Thymus (tissue), 11 donors: ENCODE data around the gene GAREM1. TPM values are rescaled to one million over a fixed set of nuclear protein-coding genes. Genes with fewer than 3 reads are reported as not detected.

ENCODE experiments used
- DNase-seq, 9 donors: peaks; one replicate each; pipeline ENCODE4 v3.0.0-alpha.2; 2013; ENCODE audit warnings: low spot score in 9 of 9, low read depth in 6 of 9, missing footprints in 1 of 9
- H3K27ac ChIP-seq, 2 donors: one replicate each; pipeline ENCODE4 v1.5.1; 2013; ENCODE audit warnings: control low read depth in 1 of 2, low read depth in 1 of 2, low read length in 1 of 2, mild to moderate bottlenecking in 1 of 2, moderate library complexity in 1 of 2
- H3K27me3 ChIP-seq, 2 donors: one replicate each; pipeline ENCODE4 v1.5.1; 2013; ENCODE audit warnings: low read length in 1 of 2; ENCODE audit not compliant: control insufficient read depth in 2 of 2, insufficient read depth in 1 of 2
- H3K36me3 ChIP-seq, 2 donors: one replicate each; pipeline ENCODE4 v1.5.1; 2013; ENCODE audit warnings: low read length in 1 of 2, mild to moderate bottlenecking in 1 of 2, moderate library complexity in 1 of 2; ENCODE audit not compliant: control insufficient read depth in 2 of 2, insufficient read depth in 2 of 2
- H3K4me1 ChIP-seq, 2 donors: one replicate each; pipeline ENCODE4 v1.5.1; 2013; ENCODE audit warnings: low read length in 2 of 2; ENCODE audit not compliant: control insufficient read depth in 2 of 2, insufficient read depth in 2 of 2
- H3K4me3 ChIP-seq, 2 donors: one replicate each; pipeline ENCODE4 v1.5.1; 2013; ENCODE audit warnings: low read length in 2 of 2, control low read depth in 1 of 2, mild to moderate bottlenecking in 1 of 2
- H3K9me3 ChIP-seq, 2 donors: one replicate each; pipeline ENCODE4 v1.5.1; 2013; ENCODE audit warnings: low read length in 1 of 2, mild to moderate bottlenecking in 1 of 2; ENCODE audit not compliant: control insufficient read depth in 2 of 2, insufficient read depth in 1 of 2
- WGBS: extraction: QIAGEN DNeasy Blood & Tissue Kit; methylation state at CpG from one replicate; pipeline ENCODE4 v1.1.7; 2013; 5-methylcytosine and 5-hydroxymethylcytosine counted together
- polyA plus RNA-seq: library from polyadenylated mRNA; stranded (reverse); fragments of 200-250 nt; gene quantifications from one replicate; pipeline ENCODE4 v1.2.3, GENCODE V29; 2013
- total RNA-seq: library from RNA; stranded (reverse); fragments of 120-200 nt; gene quantifications from one replicate; pipeline ENCODE4 v1.2.4, GENCODE V29; 2013
- donor health status: healthy.

The GAREM1 gene
- total and polyA plus RNA-seq, 2 donors = 0.57 to 1.5 TPM

- H3K27ac ChIP-seq = no peak overlapping the region
- H3K4me1 ChIP-seq = no peaks in the 10 kb centered on the region
- H3K36me3 ChIP-seq = no peaks in the 10 kb centered on the region
- H3K9me3 ChIP-seq = no peaks in the 10 kb centered on the region
- WGBS = 97% methylated on average over 2 of the region's 2 CpGs
- H3K27me3 ChIP-seq = no peaks in the 10 kb centered on the region
- no peak for DNase-seq
- H3K4me3 ChIP-seq = no peak overlapping the region
Observed at GRCh38 chr18:32216390-32216789, 254.3 kb downstream of the GAREM1 start.

- H3K9me3 ChIP-seq = no peaks in the 10 kb centered on the region
- 92% methylated on average over 2 of the region's 2 CpGs for WGBS
- no peaks in the 10 kb centered on the region for H3K27me3 ChIP-seq
- no peak overlapping the region for H3K4me3 ChIP-seq
- no peaks in the 10 kb centered on the region for H3K36me3 ChIP-seq
- no peak overlapping the region for H3K27ac ChIP-seq
- DNase-seq = no peak
- no peaks in the 10 kb centered on the region for H3K4me1 ChIP-seq
Observed at GRCh38 chr18:32213693-32214092, 257.0 kb downstream of the GAREM1 start.
